ENCODE results near the gene MYO5C.

MYO5C gene

GRCh38 chr15:52276256-52276770 lies 19.3 kb downstream of the MYO5C start:
- DNase-seq: no peak

GRCh38 chr15:52263563-52264282 lies 31.9 kb downstream of the MYO5C start:
- DNase-seq: no peak

GRCh38 chr15:52262364-52262763 lies 33.2 kb downstream of the MYO5C start:
- DNase-seq: no peak

- peak; percentile 94 for DNase-seq
Observed at GRCh38 chr15:52261498-52262242, 33.9 kb downstream of the MYO5C start.

- no peak for DNase-seq
Observed at GRCh38 chr15:52261026-52261425, 34.6 kb downstream of the MYO5C start.

GRCh38 chr15:52259503-52259902 lies 36.1 kb downstream of the MYO5C start:
- no peak for DNase-seq

DNA sequence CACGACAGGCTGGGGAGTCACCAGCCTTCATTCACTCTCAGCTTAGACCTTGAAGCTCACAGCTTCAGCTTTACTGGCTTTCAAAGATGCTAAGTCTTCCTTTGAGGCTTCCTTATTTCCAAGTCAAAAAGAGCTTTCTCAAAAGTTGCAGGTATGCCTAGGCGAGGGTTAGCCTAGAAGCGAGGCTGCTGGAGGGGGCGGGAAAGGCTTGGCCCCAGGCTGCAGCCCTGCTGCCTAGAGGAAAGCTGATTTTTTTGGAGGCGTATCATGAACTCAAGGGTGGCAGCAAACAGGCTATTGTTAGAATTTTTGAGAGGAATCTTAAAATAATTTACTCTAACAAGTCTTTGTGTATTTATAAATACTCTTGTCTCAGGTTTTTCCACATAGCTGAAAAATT lies 37.1 kb downstream of the MYO5C start:
- no peak for DNase-seq

DNA sequence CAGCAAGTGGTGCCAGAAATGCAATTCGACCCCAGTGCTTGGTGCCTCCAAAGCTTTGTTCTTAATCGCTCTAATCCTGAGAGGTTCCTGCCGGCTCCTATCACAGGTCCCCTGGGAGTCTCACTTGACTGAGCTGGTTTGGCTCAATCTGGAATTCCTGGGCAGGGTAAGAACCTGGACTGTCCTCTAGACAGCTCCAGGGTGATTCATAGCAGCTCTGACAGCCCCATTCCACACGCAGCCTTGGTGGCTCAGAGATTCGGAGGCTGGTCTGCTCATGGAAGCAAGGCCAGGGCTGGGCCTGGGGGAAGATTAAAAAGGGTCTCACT lies 37.9 kb downstream of the MYO5C start:
- no peak for DNase-seq

DNA sequence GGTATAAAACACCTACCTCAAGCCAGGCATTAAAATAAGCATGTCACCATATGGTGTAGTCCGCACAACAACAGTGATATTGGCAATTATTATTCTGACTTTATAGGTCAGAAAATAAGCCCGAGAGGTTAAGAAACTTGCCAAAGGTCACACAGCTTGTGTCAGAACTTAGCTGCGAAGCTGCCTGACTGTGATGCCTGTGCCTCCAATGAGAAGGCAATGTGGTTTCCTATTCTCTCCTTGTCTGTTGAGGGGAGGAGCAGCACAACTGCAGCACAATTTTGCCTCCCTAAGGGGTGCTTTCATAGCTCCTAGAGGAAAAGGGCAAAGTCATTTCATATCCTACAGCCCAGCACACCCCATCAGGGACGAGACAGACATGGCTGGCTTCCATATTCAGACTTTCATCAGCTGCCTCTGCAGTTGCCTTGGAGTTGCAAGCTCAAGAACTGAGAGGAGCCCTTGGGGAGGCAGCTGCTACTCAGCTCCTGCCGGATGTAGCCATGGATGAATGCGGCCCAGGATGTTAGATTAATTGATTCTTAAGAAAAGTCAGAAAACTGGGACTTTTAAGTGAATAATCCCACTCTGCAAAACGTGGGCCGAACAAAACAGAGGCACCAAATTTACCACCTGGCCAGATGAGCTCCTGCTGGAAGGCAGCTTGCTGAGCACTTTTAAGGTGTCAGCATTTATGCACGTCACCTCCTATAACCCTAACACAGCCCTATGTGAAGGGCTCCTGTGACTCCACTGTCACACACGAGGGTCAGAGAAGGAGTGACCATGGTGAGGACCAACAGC lies 38.5 kb downstream of the MYO5C start:
- peak; percentile 13 for DNase-seq

DNA sequence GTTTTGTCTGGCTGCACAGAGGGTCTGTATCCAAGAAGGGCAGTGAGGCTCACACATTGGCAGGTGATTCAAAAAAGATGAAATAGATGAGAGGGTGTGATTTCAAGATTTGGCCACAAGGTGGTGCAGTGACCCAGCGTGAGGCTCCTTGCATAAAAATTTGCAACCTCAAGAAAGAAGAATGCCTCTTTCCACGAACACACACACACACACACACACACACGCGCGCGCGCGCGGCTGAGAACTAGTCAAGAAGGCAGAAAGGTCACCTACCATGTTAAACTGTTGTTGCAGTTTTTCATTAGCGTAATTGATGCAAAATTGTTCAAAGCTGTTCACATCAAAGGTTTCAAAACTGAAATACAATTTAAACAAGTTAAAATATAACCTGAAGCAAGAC lies 39.2 kb downstream of the MYO5C start:
- DNase-seq: peak; percentile 84

DNA sequence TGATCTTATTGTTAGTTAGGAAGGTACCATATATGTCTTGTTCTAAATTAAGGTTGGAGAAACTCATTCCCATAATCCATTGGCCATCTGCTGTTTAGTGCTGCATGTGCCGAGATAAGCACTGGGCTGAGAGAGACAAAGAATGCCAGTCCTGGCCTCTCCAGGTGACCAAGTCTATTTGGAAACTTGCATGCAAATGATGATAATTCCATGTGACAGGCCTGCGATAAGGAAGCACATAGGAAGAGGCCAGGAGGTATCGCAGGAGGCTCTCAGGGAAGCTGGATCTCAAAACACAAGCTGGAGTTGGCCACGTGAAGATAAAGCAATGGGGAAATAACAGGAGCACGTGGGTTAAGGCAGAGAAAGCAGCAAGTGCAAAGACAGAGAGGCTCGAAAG lies 39.7 kb downstream of the MYO5C start:
- no peak for DNase-seq

- no peak for DNase-seq
Observed at GRCh38 chr15:52255008-52255407, 40.6 kb downstream of the MYO5C start.

GRCh38 chr15:52254391-52254790 lies 41.2 kb downstream of the MYO5C start:
- peak; percentile 18 for DNase-seq

GRCh38 chr15:52252781-52253180 lies 42.8 kb downstream of the MYO5C start:
- peak; percentile 51 for DNase-seq

- DNase-seq: no peak
Observed at GRCh38 chr15:52251144-52251860, 44.3 kb downstream of the MYO5C start.

- DNase-seq: no peak
Observed at GRCh38 chr15:52247461-52247860, 48.1 kb downstream of the MYO5C start.

DNA sequence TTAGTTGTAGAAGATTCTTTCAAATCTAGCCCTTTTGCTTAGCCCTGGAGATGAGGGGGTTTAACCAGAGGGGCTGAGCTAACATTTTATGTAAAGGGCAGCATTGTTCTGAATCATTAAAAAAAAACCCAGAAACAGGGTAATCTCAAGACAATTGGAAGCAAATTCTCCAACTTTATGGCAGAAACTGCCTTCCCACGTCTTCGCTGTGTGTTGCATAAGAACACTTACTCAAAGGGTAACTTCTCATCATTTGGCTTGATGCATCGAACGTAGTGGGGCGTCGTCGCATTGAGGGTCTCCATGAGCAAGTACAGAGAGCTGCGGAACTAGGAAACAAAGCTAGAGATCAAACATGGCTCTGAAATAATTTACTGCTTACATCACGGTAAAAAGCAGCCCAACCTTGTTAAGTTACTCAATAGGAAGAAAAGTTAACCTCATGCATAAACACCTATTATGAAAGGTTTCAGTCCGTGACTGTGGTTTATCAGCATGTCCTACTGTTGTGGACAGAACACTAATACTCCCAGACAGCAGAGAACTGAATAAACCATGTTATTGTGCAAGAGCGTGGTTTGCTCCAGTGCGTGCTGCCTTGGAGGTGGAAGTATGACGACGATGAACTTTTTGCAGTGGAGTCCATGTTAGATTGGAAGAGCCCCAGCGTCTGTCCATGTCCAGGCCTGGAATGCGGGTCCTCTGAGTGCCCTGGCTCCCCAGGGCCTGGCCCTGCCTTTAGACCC lies 48.7 kb downstream of the MYO5C start:
- DNase-seq: no peak

GRCh38 chr15:52243697-52244555 lies 51.7 kb downstream of the MYO5C start:
- no peak for DNase-seq

DNA sequence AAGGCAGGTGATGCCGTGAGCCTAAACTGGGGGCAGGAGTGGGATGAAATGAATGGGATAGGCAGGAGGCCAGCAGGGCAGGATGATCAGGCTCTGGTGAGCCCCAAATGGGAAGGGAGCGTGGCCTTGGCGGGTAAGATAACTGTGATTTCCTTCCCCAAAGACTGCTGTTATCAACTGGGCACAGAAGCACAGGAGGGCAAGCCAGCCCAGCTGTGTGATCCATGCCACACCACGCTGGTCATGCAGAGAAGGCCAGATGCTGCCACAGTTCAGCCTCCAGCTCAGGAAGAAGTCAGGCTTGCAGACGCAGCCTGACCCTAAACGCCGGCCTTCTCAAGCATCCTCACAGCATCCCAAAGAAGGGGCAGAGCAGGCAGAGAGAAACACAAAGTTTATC lies 52.3 kb downstream of the MYO5C start:
- no peak for DNase-seq

- no peak for DNase-seq
Observed at GRCh38 chr15:52241489-52241888, 54.1 kb downstream of the MYO5C start.

DNA sequence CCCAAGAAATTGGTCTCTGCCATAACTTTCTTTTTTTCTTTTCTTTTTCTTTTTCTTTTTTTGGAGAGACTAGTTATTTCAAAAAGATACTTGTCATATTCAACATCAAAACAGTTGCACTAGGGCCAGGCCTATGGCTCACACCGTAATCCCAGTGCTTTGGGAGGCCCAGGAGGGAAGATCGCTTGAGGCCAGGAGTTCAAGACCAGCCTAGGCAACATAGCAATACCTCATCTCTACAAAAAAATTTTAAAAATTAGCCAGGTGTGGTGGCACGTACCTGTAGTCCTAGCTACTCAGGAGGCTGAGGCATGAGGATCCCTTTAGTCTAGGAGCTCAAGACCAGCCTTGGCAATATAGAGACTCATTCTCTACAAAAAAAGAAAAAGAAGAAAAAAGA lies 55.4 kb downstream of the MYO5C start:
- DNase-seq: no peak

Measured in activated CD4-positive, alpha-beta T cell treated with anti-CD3 and anti-CD28 coated beads, Interleukin-2, Interleukin-6, amounts not matched to agents 100 ng/mL and 50 ng/mL, durations not matched to agents 16 hours and 8 hours (primary cell).